AG04449 (cell line): Measurements from ENCODE around the gene MEIS2.

Experiments
- CTCF ChIA-PET: fragments of 350-600 bp; formaldehyde crosslinking; extraction: SDS; loops from one replicate; lab custom pipeline; 2021; ENCODE audit warnings: antibody characterized with exemption; lab: Yijun Ruan, JAX
- POLR2A ChIA-PET: fragments of 400-600, 350-600 bp; formaldehyde crosslinking; extraction: SDS; loops from one replicate; lab custom pipeline; 2020; ENCODE audit warnings: antibody characterized with exemption, inconsistent platforms; lab: Yijun Ruan, JAX
- DNase-seq: peaks from one replicate; pipeline ENCODE4 v3.0.0-alpha.2; 2010; ENCODE audit warnings: low read depth, low spot score
- H3K4me3 ChIP-seq: 2 replicates; pipeline ENCODE4 v1.5.1; 2011; ENCODE audit warnings: low read depth, mild to moderate bottlenecking, control low read depth, low read length
- CTCF ChIP-seq: IDR thresholded peaks from one replicate; pipeline ENCODE4 v1.5.1; 2011; ENCODE audit warnings: mild to moderate bottlenecking, moderate library complexity, low read length, control low read depth, inconsistent platforms; ENCODE audit not compliant: insufficient read depth; ENCODE audit errors: missing control alignments

MEIS2 gene

GRCh38 chr15:37107071-37107743, 6.9 kb upstream of the MEIS2 start:
- ChIA-PET CTCF (interaction anchor here (1.0 kb wide), 1 partner anchor 23 kb away, joined by 3 read pairs; no protein-coding TSS in a partner anchor), POLR2A (interaction anchor here (0.7 kb wide), 1 partner anchor 8 kb away, joined by 3 read pairs; no protein-coding TSS in a partner anchor)
- TF ChIP-seq CTCF: no peak
- no peak overlapping the region for H3K4me3 ChIP-seq
- DNase-seq: no peak

GRCh38 chr15:37106490-37107001, 6.2 kb upstream of the MEIS2 start:
- TF ChIP-seq CTCF: no peak
- CTCF ChIA-PET: interaction anchor here (1.0 to 1.4 kb wide), 2 partner anchors 24 to 223 kb away, joined by 3 read pairs; no protein-coding TSS in a partner anchor
- DNase-seq: no peak
- POLR2A ChIA-PET: interaction anchor here (0.7 kb wide), 1 partner anchor 9 kb away, joined by 3 read pairs; no protein-coding TSS in a partner anchor
- H3K4me3 ChIP-seq: peak overlapping the region; percentile 43

GRCh38 chr15:37105889-37106288, 5.5 kb upstream of the MEIS2 start:
- no peak for DNase-seq
- ChIA-PET POLR2A (no interaction called here), CTCF (interaction anchor here (1.4 to 2.5 kb wide), 2 partner anchors 8 to 222 kb away, joined by 3 to 5 read pairs; no protein-coding TSS in a partner anchor)
- no peak for TF ChIP-seq CTCF
- H3K4me3 ChIP-seq: no peak overlapping the region

- ChIA-PET POLR2A (no interaction called here), CTCF (interaction anchor here (0.9 to 2.5 kb wide), 4 partner anchors 8 to 221 kb away, joined by 3 to 5 read pairs (median 4); no protein-coding TSS in a partner anchor)
- no peak for DNase-seq
- H3K4me3 ChIP-seq: no peak overlapping the region
- TF ChIP-seq CTCF: no peak
Observed at GRCh38 chr15:37105029-37105428, 4.7 kb upstream of the MEIS2 start.

GRCh38 chr15:37104424-37104981, 4.2 kb upstream of the MEIS2 start:
- CTCF ChIA-PET: interaction anchor here (0.9 to 2.5 kb wide), 3 partner anchors 9 to 31 kb away, joined by 3 to 5 read pairs (median 4); no protein-coding TSS in a partner anchor
- no peak for TF ChIP-seq CTCF
- POLR2A ChIA-PET: no interaction called here
- H3K4me3 ChIP-seq: no peak overlapping the region
- DNase-seq: no peak
